ENCODE data around the gene GOLIM4.
A peak's percentile ranks its signal among the peaks of the same experiment; 100 is the strongest.

DNA sequence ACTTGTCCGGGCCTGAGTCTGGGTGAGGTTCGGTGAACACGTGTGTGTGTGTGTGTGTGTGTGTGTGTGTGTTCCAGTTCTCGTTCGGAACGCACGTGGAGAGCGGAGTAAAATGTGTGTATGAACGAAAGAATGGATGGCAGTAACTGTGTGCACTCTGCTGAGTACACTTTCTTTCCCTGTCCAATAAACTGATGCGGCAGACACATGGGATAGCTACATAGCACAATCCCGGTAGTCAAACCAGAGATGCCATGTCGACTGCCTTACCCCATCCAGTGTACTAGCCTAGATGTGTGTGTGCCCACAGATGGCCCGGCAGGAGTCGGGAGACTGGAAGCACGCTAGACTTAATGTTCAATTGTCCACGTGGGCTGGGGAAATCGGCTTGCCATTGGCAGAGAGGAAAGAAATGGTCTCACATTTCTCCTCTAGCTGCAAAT lies 507 bp upstream of the GOLIM4 start:
- TF ChIP-seq, protein P1, sequence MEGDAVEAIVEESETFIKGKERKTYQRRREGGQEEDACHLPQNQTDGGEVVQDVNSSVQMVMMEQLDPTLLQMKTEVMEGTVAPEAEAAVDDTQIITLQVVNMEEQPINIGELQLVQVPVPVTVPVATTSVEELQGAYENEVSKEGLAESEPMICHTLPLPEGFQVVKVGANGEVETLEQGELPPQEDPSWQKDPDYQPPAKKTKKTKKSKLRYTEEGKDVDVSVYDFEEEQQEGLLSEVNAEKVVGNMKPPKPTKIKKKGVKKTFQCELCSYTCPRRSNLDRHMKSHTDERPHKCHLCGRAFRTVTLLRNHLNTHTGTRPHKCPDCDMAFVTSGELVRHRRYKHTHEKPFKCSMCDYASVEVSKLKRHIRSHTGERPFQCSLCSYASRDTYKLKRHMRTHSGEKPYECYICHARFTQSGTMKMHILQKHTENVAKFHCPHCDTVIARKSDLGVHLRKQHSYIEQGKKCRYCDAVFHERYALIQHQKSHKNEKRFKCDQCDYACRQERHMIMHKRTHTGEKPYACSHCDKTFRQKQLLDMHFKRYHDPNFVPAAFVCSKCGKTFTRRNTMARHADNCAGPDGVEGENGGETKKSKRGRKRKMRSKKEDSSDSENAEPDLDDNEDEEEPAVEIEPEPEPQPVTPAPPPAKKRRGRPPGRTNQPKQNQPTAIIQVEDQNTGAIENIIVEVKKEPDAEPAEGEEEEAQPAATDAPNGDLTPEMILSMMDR (IDR thresholded peaks at IDR 0.05; ENCODE audit: low read depth, low read length, missing input control), result no peak
- TF ChIP-seq NR2F2 (IDR thresholded peaks at IDR 0.05), result no peak
- TF ChIP-seq TAF1 (conservative IDR thresholded peaks at IDR 0.05), result no peak
- TF ChIP-seq, protein P2, sequence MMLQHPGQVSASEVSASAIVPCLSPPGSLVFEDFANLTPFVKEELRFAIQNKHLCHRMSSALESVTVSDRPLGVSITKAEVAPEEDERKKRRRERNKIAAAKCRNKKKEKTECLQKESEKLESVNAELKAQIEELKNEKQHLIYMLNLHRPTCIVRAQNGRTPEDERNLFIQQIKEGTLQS (IDR thresholded peaks at IDR 0.05), result no peak
- no peak for TF ChIP-seq YY1 (IDR thresholded peaks at IDR 0.05)
- TF ChIP-seq, protein P3, sequence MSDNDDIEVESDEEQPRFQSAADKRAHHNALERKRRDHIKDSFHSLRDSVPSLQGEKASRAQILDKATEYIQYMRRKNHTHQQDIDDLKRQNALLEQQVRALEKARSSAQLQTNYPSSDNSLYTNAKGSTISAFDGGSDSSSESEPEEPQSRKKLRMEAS (IDR thresholded peaks at IDR 0.05), result peak; percentile 94
- no peak for TF ChIP-seq JUND (IDR thresholded peaks at IDR 0.05)
- TF ChIP-seq FOXA1 (IDR thresholded peaks at IDR 0.05), result no peak
- TF ChIP-seq, protein P4, sequence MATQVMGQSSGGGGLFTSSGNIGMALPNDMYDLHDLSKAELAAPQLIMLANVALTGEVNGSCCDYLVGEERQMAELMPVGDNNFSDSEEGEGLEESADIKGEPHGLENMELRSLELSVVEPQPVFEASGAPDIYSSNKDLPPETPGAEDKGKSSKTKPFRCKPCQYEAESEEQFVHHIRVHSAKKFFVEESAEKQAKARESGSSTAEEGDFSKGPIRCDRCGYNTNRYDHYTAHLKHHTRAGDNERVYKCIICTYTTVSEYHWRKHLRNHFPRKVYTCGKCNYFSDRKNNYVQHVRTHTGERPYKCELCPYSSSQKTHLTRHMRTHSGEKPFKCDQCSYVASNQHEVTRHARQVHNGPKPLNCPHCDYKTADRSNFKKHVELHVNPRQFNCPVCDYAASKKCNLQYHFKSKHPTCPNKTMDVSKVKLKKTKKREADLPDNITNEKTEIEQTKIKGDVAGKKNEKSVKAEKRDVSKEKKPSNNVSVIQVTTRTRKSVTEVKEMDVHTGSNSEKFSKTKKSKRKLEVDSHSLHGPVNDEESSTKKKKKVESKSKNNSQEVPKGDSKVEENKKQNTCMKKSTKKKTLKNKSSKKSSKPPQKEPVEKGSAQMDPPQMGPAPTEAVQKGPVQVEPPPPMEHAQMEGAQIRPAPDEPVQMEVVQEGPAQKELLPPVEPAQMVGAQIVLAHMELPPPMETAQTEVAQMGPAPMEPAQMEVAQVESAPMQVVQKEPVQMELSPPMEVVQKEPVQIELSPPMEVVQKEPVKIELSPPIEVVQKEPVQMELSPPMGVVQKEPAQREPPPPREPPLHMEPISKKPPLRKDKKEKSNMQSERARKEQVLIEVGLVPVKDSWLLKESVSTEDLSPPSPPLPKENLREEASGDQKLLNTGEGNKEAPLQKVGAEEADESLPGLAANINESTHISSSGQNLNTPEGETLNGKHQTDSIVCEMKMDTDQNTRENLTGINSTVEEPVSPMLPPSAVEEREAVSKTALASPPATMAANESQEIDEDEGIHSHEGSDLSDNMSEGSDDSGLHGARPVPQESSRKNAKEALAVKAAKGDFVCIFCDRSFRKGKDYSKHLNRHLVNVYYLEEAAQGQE (IDR thresholded peaks at IDR 0.05), result no peak
- peak; percentile 6 to 76 for TF ChIP-seq EGR1 (IDR thresholded peaks at IDR 0.05; ENCODE audit: low read depth in 2 of 2)
- TF ChIP-seq SP1 (IDR thresholded peaks at IDR 0.05), result no peak
- peak; percentile 32 for TF ChIP-seq ZBTB33 (IDR thresholded peaks at IDR 0.05)

All from liver (tissue), 3 donors.